ENCODE measurements around the gene ZNF276. TPM values are rescaled to one million over a fixed set of nuclear protein-coding genes. Genes with fewer than 3 reads are reported as not detected.

The ZNF276 gene
- total RNA-seq, 4 donors from 2014 or later, result 16.1 to 19.2 (median 17.2) TPM

DNA sequence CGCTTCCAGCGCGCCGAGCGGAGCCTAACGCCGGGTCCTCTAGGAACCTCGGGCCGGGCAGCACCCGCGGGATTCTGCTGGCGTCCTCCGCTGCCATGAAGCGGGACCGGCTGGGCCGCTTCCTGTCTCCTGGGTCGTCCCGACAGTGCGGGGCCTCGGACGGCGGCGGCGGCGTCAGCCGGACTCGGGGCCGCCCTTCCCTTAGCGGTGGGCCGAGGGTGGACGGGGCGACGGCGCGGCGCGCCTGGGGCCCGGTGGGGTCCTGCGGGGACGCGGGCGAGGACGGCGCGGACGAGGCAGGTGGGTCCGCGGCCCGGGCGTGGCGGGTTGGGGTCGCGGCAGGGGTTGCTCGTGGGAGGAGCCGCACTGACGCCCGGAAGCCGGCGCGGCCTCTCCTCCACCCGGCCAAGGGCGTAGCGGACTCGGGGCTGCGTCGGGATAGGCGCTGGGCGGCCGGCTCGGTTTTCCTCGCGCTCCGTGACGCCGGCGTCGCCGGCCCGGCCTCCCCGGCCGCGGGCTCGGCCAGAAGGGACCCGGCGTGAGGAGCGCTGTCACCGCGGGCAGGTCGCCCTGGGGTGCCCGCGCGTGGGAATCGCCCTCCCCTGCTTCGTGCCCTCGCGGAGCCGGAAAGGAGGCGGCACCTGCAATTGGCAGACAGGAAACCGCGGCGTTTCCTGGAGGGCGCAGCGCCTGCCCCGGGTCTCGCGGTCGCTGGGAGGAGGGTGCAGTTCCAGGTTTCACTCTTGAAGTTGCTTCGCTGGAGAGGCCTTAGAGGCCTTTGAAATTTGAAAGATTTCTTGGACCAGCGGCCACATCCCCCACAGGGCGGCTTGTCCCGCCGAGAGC, 432 bp downstream of the ZNF276 start:
- intact Hi-C loops (cut with DNase I), result loop anchor here (5.0 kb wide), 1 partner anchor 146 kb away; no protein-coding TSS in a partner anchor
- peak; percentile 91 for DNase-seq (ENCODE audit: extremely low spot score)
- TF ChIP-seq, protein P1, sequence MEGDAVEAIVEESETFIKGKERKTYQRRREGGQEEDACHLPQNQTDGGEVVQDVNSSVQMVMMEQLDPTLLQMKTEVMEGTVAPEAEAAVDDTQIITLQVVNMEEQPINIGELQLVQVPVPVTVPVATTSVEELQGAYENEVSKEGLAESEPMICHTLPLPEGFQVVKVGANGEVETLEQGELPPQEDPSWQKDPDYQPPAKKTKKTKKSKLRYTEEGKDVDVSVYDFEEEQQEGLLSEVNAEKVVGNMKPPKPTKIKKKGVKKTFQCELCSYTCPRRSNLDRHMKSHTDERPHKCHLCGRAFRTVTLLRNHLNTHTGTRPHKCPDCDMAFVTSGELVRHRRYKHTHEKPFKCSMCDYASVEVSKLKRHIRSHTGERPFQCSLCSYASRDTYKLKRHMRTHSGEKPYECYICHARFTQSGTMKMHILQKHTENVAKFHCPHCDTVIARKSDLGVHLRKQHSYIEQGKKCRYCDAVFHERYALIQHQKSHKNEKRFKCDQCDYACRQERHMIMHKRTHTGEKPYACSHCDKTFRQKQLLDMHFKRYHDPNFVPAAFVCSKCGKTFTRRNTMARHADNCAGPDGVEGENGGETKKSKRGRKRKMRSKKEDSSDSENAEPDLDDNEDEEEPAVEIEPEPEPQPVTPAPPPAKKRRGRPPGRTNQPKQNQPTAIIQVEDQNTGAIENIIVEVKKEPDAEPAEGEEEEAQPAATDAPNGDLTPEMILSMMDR (IDR thresholded peaks at IDR 0.05), result no peak
- peak in 1 of 2 donors; percentile 34 for TF ChIP-seq POLR2AphosphoS5 (IDR thresholded peaks at IDR 0.05)
- TF ChIP-seq POLR2A (IDR thresholded peaks at IDR 0.05; ENCODE audit: low read depth), result no peak
- no peak for TF ChIP-seq EP300 (IDR thresholded peaks at IDR 0.05)
- Histone ChIP-seq H3K4me3 (peak overlapping the region; percentile 92 to 99 (median 94)), H3K9me3 (no peaks in the 10 kb centered on the region), H3K36me3 (peaks cover 27 to 45% (median 41%) of the 10 kb centered on the region in 4 donors), H3K27ac (replicated peaks in 1 of 4) (peak overlapping the region; percentile 98 to 99 (median 99)), H3K4me1 (peaks cover 35 to 53% (median 44%) of the 10 kb centered on the region in 4 donors), H3K27me3 (no peaks in the 10 kb centered on the region)
- 3% methylated on average over 8 of the region's 112 CpGs for WGBS

DNA sequence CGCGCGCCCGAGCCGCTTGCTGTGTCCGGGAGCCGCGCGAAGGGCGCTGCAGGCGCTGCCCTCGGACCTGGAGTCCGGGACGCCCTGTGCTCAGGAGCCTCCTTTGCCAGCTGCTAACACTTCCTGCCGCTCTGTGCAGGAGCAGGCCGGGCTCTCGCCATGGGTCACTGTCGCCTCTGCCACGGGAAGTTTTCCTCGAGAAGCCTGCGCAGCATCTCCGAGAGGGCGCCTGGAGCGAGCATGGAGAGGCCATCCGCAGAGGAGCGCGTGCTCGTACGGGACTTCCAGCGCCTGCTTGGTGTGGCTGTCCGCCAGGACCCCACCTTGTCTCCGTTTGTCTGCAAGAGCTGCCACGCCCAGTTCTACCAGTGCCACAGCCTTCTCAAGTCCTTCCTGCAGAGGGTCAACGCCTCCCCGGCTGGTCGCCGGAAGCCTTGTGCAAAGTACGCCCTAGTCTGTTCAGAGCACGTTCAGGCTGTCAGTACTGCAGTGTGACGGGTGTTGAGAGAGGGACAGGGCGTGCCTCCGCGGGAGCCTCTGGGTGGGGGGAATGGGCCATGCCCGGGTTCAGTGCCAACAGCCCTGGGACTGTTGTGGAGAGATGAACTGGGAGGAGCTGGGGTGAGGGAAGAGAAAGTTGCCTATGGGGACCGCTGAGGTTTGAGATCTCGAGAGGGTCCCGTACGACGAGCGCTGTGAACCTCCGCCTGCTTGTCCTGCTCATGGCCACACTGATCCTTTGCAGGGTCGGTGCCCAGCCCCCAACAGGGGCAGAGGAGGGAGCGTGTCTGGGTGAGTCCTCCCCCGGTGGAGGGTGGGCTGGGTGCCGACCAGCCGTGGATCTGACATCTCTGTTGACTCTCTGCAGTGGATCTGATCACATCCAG, 1.3 kb downstream of the ZNF276 start:
- H3K4me1 ChIP-seq, result peaks cover 35 to 53% (median 44%) of the 10 kb centered on the region in 4 donors
- H3K9me3 ChIP-seq, result no peaks in the 10 kb centered on the region
- 63% methylated on average over 22 of the region's 56 CpGs for WGBS
- peaks cover 34 to 54% (median 49%) of the 10 kb centered on the region in 4 donors for H3K36me3 ChIP-seq
- H3K4me3 ChIP-seq, result peak overlapping the region; percentile 92 to 99 (median 94)
- no peaks in the 10 kb centered on the region for H3K27me3 ChIP-seq
- H3K27ac ChIP-seq (replicated peaks in 1 of 4), result peak overlapping the region; percentile 98 to 99 (median 99)
- peak in 1 of 2 donors; percentile 11 for TF ChIP-seq POLR2AphosphoS5 (IDR thresholded peaks at IDR 0.05)
- TF ChIP-seq POLR2A (IDR thresholded peaks at IDR 0.05; ENCODE audit: low read depth), result no peak
- TF ChIP-seq EP300 (IDR thresholded peaks at IDR 0.05), result no peak
- TF ChIP-seq, protein P1 (IDR thresholded peaks at IDR 0.05), result no peak
- DNase-seq (ENCODE audit: extremely low spot score), result no peak
- intact Hi-C loops (cut with DNase I), result loop anchor here (5.0 kb wide), 1 partner anchor 145 kb away; no protein-coding TSS in a partner anchor

DNA sequence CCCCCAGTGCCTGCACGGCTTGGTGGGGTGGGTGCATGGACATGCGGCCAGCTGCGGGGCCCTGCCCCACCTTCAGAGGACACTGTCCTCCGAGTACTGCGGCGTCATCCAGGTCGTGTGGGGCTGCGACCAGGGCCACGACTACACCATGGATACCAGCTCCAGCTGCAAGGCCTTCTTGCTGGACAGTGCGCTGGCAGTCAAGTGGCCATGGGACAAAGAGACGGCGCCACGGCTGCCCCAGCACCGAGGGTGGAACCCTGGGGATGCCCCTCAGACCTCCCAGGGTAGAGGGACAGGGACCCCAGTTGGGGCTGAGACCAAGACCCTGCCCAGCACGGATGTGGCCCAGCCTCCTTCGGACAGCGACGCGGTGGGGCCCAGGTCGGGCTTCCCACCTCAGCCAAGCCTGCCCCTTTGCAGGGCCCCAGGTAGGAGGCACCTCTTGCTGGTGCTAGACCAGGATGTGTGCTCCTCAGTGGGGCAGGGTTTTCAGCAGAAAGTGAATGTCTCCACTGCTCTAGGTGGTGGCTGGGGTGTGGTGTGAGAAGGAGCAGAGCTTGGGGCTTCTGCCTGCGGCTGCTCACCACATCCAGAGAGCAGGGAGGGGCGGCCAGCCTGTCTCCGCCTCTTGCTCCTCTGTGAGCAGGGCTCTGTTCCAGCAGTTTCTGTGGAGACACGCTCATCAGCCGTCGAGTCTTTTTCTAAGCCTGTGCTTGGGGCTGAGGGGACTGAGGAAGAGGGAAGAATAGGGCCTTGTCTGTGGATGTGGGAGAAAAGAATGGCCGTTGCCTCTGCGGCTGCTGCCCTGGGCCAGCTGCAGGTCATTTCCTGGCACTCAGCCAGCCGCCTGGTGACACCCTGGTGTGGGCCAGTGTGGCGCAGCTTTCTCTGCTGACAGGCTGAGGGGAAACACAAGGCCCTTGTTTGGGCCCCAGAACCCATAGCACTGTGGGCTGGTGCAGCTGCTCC, 2.2 kb downstream of the ZNF276 start:
- H3K4me3 ChIP-seq, result peak overlapping the region; percentile 92 to 99 (median 94)
- 52% methylated on average over 11 of the region's 30 CpGs for WGBS
- peak overlapping the region; percentile 12 to 99 (median 99) for H3K27ac ChIP-seq (replicated peaks in 1 of 4)
- TF ChIP-seq EP300 (IDR thresholded peaks at IDR 0.05) (no peak), POLR2A (IDR thresholded peaks at IDR 0.05; ENCODE audit: low read depth) (no peak), POLR2AphosphoS5 (IDR thresholded peaks at IDR 0.05) (no peak)
- TF ChIP-seq, protein P1 (IDR thresholded peaks at IDR 0.05), result no peak
- intact Hi-C loops (cut with DNase I), result loop anchor here (5.0 kb wide), 1 partner anchor 144 kb away; no protein-coding TSS in a partner anchor
- H3K27me3 ChIP-seq, result no peaks in the 10 kb centered on the region
- H3K9me3 ChIP-seq, result no peaks in the 10 kb centered on the region
- peaks cover 35 to 53% (median 44%) of the 10 kb centered on the region in 4 donors for H3K4me1 ChIP-seq
- H3K36me3 ChIP-seq, result peaks cover 40 to 60% (median 57%) of the 10 kb centered on the region in 4 donors
- DNase-seq (ENCODE audit: extremely low spot score), result no peak
